Measurements from ENCODE around the gene FGF18. TPM values are rescaled to one million over a fixed set of nuclear protein-coding genes. Genes with fewer than 3 reads are reported as not detected.

The FGF18 gene
- total RNA-seq, 1 donor from 2014 or later: 6.9 TPM

GRCh38 chr5:171433352-171433698 is 13.9 kb downstream of the FGF18 start:
- DNase-seq (ENCODE audit: low spot score in 2 of 2): no peak
- peaks cover 0 to 8% of the 10 kb centered on the region in 2 donors for H3K4me1 ChIP-seq
- no peaks in the 10 kb centered on the region for H3K27me3 ChIP-seq
- H3K36me3 ChIP-seq: no peaks in the 10 kb centered on the region
- H3K27ac ChIP-seq: no peak overlapping the region
- H3K9me3 ChIP-seq: no peaks in the 10 kb centered on the region
- no peak overlapping the region for H3K4me3 ChIP-seq
- intact Hi-C loops (cut with DNase I): no loop called here
- TF ChIP-seq CTCF (IDR thresholded peaks at IDR 0.05): no peak

GRCh38 chr5:171433982-171434676 is 14.7 kb downstream of the FGF18 start:
- Histone ChIP-seq H3K4me1 (peaks cover 0 to 8% of the 10 kb centered on the region in 2 donors), H3K9me3 (no peaks in the 10 kb centered on the region), H3K4me3 (no peak overlapping the region), H3K27me3 (no peaks in the 10 kb centered on the region), H3K36me3 (no peaks in the 10 kb centered on the region), H3K27ac (no peak overlapping the region)
- TF ChIP-seq CTCF (IDR thresholded peaks at IDR 0.05): no peak
- intact Hi-C loops (cut with DNase I): no loop called here
- DNase-seq (ENCODE audit: low spot score in 2 of 2): no peak

DNA sequence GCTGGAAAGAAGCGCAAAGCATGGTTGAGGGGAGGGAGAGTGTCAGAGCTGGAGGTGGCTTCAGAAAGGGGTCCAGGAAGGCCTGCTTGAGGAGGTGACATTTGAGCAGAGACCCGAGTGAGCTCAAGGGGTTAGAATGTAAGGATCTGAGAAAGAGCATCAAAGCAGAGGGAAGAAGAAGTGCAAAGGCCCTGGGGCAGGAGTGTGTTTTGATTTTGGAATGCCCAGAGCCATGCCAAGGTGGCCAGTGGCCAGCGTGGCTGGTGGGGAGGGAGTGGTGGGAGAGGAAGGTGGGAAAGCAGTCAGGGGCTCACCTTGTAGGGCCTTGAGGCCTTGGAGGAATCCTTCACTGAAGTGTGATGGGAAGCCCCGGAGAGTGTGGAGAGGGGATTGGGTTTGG is 15.4 kb downstream of the FGF18 start:
- Histone ChIP-seq H3K27me3 (no peaks in the 10 kb centered on the region), H3K27ac (no peak overlapping the region), H3K36me3 (no peaks in the 10 kb centered on the region), H3K9me3 (no peaks in the 10 kb centered on the region), H3K4me1 (peaks cover 0 to 8% of the 10 kb centered on the region in 2 donors), H3K4me3 (no peak overlapping the region)
- intact Hi-C loops (cut with DNase I): no loop called here
- no peak for DNase-seq (ENCODE audit: low spot score in 2 of 2)
- TF ChIP-seq CTCF (IDR thresholded peaks at IDR 0.05): no peak

GRCh38 chr5:171435908-171436307 is 16.5 kb downstream of the FGF18 start:
- Histone ChIP-seq H3K27ac (no peak overlapping the region), H3K4me1 (peaks cover 0 to 8% of the 10 kb centered on the region in 2 donors), H3K9me3 (no peaks in the 10 kb centered on the region), H3K4me3 (no peak overlapping the region), H3K27me3 (no peaks in the 10 kb centered on the region), H3K36me3 (no peaks in the 10 kb centered on the region)
- intact Hi-C loops (cut with DNase I): no loop called here
- DNase-seq (ENCODE audit: low spot score in 2 of 2): no peak
- TF ChIP-seq CTCF (IDR thresholded peaks at IDR 0.05): no peak

DNA sequence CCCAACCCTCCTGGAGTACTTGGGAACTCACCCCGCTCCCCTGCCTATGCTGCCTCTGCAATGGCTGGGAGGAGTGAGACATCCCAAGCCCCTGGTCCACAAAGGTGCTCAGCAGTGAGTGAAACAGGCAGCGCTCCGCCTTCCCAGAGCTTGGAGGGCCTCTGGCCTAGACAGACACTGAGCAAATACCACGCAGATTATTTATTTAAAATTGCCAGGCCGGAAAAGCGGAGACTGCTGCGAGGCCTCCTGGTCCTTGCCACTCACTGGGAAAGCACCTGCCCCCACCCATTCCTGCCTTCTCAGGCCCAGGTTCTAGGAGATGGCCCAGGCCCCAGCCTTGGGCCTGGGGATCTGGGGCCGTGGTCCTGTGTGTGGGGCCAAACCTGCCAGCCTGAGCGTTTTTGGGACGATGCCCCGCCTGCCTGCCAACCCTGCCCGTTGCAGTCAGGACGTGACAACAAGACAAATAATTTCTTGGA is 17.4 kb downstream of the FGF18 start:
- H3K4me1 ChIP-seq: peaks cover 0 to 8% of the 10 kb centered on the region in 2 donors
- intact Hi-C loops (cut with DNase I): no loop called here
- H3K4me3 ChIP-seq: no peak overlapping the region
- DNase-seq (ENCODE audit: low spot score in 2 of 2): no peak
- TF ChIP-seq CTCF (IDR thresholded peaks at IDR 0.05): no peak
- peak overlapping the region; percentile 62 to 74 for H3K27ac ChIP-seq
- H3K36me3 ChIP-seq: no peaks in the 10 kb centered on the region
- H3K9me3 ChIP-seq: no peaks in the 10 kb centered on the region
- H3K27me3 ChIP-seq: no peaks in the 10 kb centered on the region
